OCI-LY1 (cell line): ENCODE results near the gene ZBTB48.
"Not testable (repeated sequence)": the region's sequence is repeated elsewhere in the genome, so short reads cannot be mapped to it uniquely, and the experiment has no call there.

Source experiments
- H2AFZ ChIP-seq: fragments of 200-600 bp; sonication (generic), shearing (Covaris generic); 2 replicates; pipeline ENCODE4 v1.6.0; 2014; ENCODE audit warnings: antibody characterized with exemption, mild to moderate bottlenecking, low read length
- H3F3A ChIP-seq: fragments of 200-600 bp; sonication (generic), shearing (Covaris generic); 2 replicates; pipeline ENCODE4 v1.6.0; 2014; ENCODE audit warnings: mild to moderate bottlenecking, antibody characterized with exemption, low read length, moderate library complexity; ENCODE audit not compliant: insufficient read depth
- H3K27ac ChIP-seq: fragments of 200-600 bp; sonication (generic); 2 replicates; pipeline ENCODE4 v1.5.1; 2014; ENCODE audit warnings: low read length, mixed run types, mild to moderate bottlenecking, low read depth; ENCODE audit not compliant: poor library complexity, severe bottlenecking
- H3K27me3 ChIP-seq: fragments of 200-600 bp; sonication (generic); 2 replicates; pipeline ENCODE4 v1.6.0; 2014; ENCODE audit warnings: antibody characterized with exemption, mild to moderate bottlenecking, low read length, moderate library complexity; ENCODE audit not compliant: insufficient read depth
- H3K36me3 ChIP-seq: fragments of 200-600 bp; sonication (generic); 2 replicates; pipeline ENCODE4 v1.6.1; 2014; ENCODE audit warnings: mild to moderate bottlenecking, antibody characterized with exemption, low read length, moderate library complexity, mixed read lengths; ENCODE audit not compliant: insufficient read depth
- H3K4me1 ChIP-seq: fragments of 200-600 bp; sonication (generic); 2 replicates; pipeline ENCODE4 v1.5.1; 2014; ENCODE audit warnings: mild to moderate bottlenecking, low read length, moderate library complexity; ENCODE audit not compliant: insufficient read depth, severe bottlenecking
- H3K4me2 ChIP-seq: fragments of 200-600 bp; sonication (generic), shearing (Covaris generic); 2 replicates; pipeline ENCODE4 v1.6.1; 2014; ENCODE audit warnings: low read length
- H3K4me3 ChIP-seq: fragments of 200-600 bp; sonication (generic); 2 replicates; pipeline ENCODE4 v1.5.1; 2014; ENCODE audit warnings: low read length, low read depth, mild to moderate bottlenecking, mixed read lengths; ENCODE audit not compliant: poor library complexity, severe bottlenecking
- H3K79me2 ChIP-seq: fragments of 200-600 bp; shearing (Covaris generic); 2 replicates; pipeline ENCODE4 v1.6.1; 2016; ENCODE audit warnings: mixed run types, low read length, mixed read lengths; ENCODE audit not compliant: insufficient read depth
- H3K9ac ChIP-seq: fragments of 200-600 bp; sonication (generic), shearing (Covaris generic); 2 replicates; pipeline ENCODE4 v1.6.1; 2014; ENCODE audit warnings: mild to moderate bottlenecking, low read length, mixed read lengths
- H3K9me2 ChIP-seq: fragments of 200-600 bp; sonication (generic), shearing (Covaris generic); 2 replicates; pipeline ENCODE4 v1.6.1; 2014; ENCODE audit warnings: low read depth, mild to moderate bottlenecking, low read length, mixed read lengths
- H3K9me3 ChIP-seq: fragments of 200-600 bp; shearing (Covaris generic); 2 replicates; pipeline ENCODE4 v1.6.1; 2014; ENCODE audit warnings: low read length, mixed read lengths
- H4K20me1 ChIP-seq: fragments of 200-600 bp; sonication (generic), shearing (Covaris generic); 2 replicates; pipeline ENCODE4 v1.6.0; 2016; ENCODE audit warnings: mild to moderate bottlenecking, low read length; ENCODE audit not compliant: insufficient read depth
- CTCF ChIP-seq: fragments of 200-600 bp; sonication (generic), shearing (Covaris generic); IDR thresholded peaks from 2 replicates; pipeline ENCODE4 v1.5.1; 2017; ENCODE audit warnings: mild to moderate bottlenecking, antibody characterized with exemption, low read length, moderate library complexity, mixed read lengths
- EZH2 ChIP-seq: fragments of 200-600 bp; sonication (generic), shearing (Covaris generic); IDR thresholded peaks from 2 replicates; pipeline ENCODE4 v1.8.0; 2017; ENCODE audit warnings: borderline replicate concordance, mixed run types, mild to moderate bottlenecking, antibody characterized with exemption, low read length, moderate library complexity, mixed read lengths

Gene ZBTB48

GRCh38 chr1:6634371-6635052, 54.7 kb downstream of the ZBTB48 start:
- peaks cover 4% of the 10 kb centered on the region; the same call in 1 of the 2 replicates for H3F3A ChIP-seq
- peak overlapping the region; percentile 23; the same call in 1 of the 2 replicates for H3K4me2 ChIP-seq
- no peaks in the 10 kb centered on the region for H3K9me3 ChIP-seq
- peaks cover 18% of the 10 kb centered on the region for H3K4me1 ChIP-seq
- H3K9ac ChIP-seq: no peak overlapping the region; the same call in 1 of the 2 replicates
- no peaks in the 10 kb centered on the region for H3K9me2 ChIP-seq
- no peak overlapping the region for H2AFZ ChIP-seq
- no peaks in the 10 kb centered on the region for H3K79me2 ChIP-seq
- H3K27ac ChIP-seq: peak overlapping the region; percentile 93
- H3K36me3 ChIP-seq: peaks cover 75% of the 10 kb centered on the region
- H4K20me1 ChIP-seq: no peaks in the 10 kb centered on the region
- TF ChIP-seq CTCF: peak; percentile 77
- no peak for TF ChIP-seq EZH2
- H3K27me3 ChIP-seq: no peaks in the 10 kb centered on the region
- H3K4me3 ChIP-seq: no peak overlapping the region

- no peaks in the 10 kb centered on the region for H3K79me2 ChIP-seq
- H3K27me3 ChIP-seq: no peaks in the 10 kb centered on the region
- no peaks in the 10 kb centered on the region for H4K20me1 ChIP-seq
- H3K9ac ChIP-seq: no peak overlapping the region
- TF ChIP-seq EZH2 (no peak), CTCF (no peak)
- no peak overlapping the region for H3K4me2 ChIP-seq
- no peak overlapping the region for H3K27ac ChIP-seq
- H3K4me1 ChIP-seq: peaks cover 18% of the 10 kb centered on the region
- H2AFZ ChIP-seq: no peak overlapping the region
- no peaks in the 10 kb centered on the region for H3K9me3 ChIP-seq
- no peak overlapping the region for H3K4me3 ChIP-seq
- H3K9me2 ChIP-seq: no peaks in the 10 kb centered on the region
- H3F3A ChIP-seq: peaks cover 4% of the 10 kb centered on the region; the same call in 1 of the 2 replicates
- peaks cover 75% of the 10 kb centered on the region for H3K36me3 ChIP-seq
These were observed 55.5 kb downstream of the ZBTB48 start for GRCh38 chr1:6635161-6635909.

GRCh38 chr1:6635910-6636760, 56.3 kb downstream of the ZBTB48 start:
- no peaks in the 10 kb centered on the region for H3K79me2 ChIP-seq
- no peaks in the 10 kb centered on the region for H3K9me3 ChIP-seq
- peaks cover 4% of the 10 kb centered on the region; the same call in 1 of the 2 replicates for H3F3A ChIP-seq
- no peaks in the 10 kb centered on the region for H3K9me2 ChIP-seq
- peaks cover 80% of the 10 kb centered on the region for H3K36me3 ChIP-seq
- H3K27me3 ChIP-seq: no peaks in the 10 kb centered on the region
- no peaks in the 10 kb centered on the region for H4K20me1 ChIP-seq
- H3K27ac ChIP-seq: peak overlapping the region; percentile 39
- H3K9ac ChIP-seq: no peak overlapping the region
- H3K4me3 ChIP-seq: no peak overlapping the region
- TF ChIP-seq EZH2 (no peak), CTCF (no peak)
- no peak overlapping the region for H2AFZ ChIP-seq
- H3K4me2 ChIP-seq: no peak overlapping the region
- peaks cover 18% of the 10 kb centered on the region for H3K4me1 ChIP-seq

- H3F3A ChIP-seq, H3K27ac ChIP-seq, H3K27me3 ChIP-seq, H3K79me2 ChIP-seq, H2AFZ ChIP-seq, H3K9me2 ChIP-seq, H3K4me2 ChIP-seq, H3K4me3 ChIP-seq, H3K9ac ChIP-seq, H3K9me3 ChIP-seq, H4K20me1 ChIP-seq: not testable (repeated sequence)
- peaks cover 84% of the 10 kb centered on the region for H3K36me3 ChIP-seq
- peaks cover 18% of the 10 kb centered on the region for H3K4me1 ChIP-seq
These were observed 57.0 kb downstream of the ZBTB48 start for GRCh38 chr1:6636778-6637177.
